GM19467 (cell line): ENCODE measurements around the gene ADAMTS17.

Source experiments
- ATAC-seq: cut with Tn5 transposase; IDR thresholded peaks from one replicate; pipeline ENCODE4 v1.9.1; 2021; ENCODE audit warnings: mild to moderate bottlenecking, moderate library complexity; ENCODE audit not compliant: unreplicated experiment

ADAMTS17 gene

DNA sequence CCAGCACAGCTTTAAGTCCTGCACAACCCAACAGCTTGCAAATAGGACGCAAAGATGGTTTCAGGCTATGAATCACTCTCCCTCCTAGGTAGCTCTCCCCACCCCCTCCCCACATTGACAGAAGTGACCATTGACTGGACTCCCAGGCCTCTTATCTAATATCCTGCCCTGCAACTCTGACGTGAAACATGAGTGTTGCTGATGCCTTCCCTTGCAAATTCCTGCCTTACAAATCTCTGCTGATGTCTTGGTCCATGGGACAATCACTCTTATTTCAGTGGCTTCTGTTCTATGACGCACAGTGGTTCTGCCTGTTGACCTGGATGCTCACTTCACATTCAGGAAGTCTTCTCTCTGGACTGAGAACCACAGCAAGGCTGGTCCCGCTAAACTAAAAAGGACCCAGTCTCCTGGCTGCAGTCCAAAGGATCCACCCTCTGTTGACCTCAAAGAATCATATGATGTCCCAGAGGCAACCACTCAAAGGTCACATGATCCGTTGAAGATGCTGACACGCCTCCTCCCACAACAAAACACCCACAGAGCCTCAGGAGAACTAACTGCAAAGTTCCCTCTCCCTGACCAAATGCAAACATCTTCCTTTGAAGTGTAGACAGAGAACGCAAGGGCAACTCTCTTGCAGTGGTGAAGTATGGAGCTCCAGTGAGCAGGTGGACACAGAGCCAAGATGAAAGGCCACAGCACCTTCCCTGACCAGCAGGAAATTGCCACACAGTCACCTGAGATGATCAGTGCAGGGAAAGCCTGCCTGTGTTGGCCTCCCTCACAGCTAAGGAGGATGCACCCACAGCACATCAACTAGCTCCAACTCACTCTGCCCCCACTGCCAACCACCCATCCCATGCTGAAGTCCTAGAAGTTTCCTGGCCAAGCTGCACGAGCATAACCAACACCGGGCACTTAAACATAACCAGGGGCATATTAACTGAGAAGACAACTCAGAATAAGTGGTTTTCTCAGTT lies 112.3 kb downstream of the ADAMTS17 start:
- ATAC-seq, result no peak

DNA sequence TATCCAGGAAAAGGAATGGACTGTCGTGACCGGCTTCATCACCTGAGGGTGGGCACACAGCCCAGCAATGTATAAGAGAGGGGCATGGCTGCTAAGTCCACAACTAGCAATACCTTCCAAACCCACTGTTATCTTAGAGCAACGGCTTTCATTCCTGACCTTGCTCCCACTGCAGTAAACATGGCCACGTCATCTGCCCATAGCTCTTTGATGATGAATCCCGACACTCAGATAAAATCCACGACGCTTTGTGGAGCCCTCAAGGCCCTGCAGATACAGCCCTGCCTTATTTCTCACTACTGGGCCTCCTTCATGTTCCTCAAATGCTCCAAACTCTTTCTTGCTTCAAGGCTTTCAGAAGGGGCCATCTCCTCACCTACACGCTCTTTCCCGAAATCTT lies 114.0 kb downstream of the ADAMTS17 start:
- ATAC-seq, result no peak

DNA sequence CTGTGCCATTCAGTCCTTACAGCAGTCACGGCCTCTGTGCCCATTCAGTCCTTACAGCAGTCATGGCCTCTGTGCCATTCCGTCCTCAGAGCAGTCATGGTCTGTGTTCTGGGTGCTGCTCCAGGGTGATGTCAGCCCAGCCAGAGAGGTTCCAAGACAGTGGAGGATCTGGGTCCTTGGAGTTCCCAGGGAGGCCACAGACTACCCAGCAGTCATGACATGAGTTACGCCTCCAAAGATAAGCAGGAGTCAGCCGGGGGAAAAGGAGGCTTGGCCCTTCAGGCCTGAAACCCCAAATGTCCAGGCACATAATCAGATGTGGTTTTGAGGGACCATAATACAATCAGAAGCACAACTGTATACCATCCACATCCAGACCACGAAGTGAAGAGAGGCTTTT lies 115.7 kb downstream of the ADAMTS17 start:
- no peak for ATAC-seq

DNA sequence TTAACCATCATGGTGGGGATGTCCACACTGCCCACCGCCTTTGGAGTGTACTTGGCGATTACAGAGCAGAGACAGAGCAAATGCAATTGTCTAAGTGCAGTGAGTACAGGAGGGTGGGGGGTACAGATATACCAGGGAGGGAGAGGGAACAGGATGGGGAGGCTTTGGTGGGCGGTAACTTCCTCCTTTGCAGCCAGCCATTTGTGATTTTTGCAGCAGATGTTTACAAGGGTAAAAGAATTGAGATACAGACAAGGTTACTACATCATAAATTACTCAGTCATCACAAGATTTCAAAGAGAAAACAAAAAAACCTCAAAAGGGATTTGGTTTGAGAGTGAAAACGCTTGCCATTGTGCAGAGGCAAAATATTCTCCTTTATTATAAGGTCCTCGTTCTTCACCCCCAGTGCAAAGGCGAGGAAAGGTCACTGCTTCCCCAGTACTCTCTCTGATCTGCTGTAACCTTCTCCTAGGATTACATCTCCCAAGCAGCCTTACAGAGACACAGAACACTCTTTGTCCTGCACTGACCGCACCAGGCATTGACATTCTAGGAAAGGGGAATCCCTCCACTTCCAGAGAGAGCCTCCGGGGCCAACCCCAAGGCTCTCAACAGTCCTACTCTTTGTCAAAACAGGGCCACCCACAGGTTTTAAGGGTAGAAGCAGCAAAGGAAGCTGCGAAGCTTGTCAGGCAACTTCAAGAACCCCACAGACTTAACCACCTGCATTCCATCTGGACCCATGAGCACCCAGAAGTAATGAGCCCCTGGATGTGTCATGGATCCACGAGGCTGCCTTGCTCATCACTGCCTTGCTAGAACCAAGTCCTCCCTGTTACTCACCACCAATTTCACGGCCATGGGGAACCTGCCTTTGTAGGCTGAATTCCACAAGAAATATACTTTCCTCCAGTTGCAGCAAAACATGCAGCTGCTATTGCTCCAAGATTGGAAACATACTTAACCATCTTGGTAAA lies 117.3 kb downstream of the ADAMTS17 start:
- ATAC-seq, result no peak

DNA sequence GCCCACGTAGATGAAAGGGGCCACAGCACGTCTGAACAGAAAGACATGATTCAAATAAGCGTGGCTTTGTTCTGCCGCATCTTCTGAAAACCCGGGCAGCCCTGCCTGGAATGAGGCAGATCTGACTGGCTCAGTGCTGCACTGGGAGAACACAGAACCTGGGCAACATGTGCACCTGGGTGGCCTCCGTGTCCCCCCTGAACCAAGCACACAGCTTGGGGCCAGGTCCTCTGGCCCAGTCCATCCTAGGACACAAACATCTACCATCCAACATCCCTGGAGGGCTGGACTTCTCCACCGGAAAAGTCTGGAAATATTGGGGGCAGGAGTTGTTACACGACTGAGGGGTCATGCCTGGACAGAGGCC lies 119.4 kb downstream of the ADAMTS17 start:
- no peak for ATAC-seq

DNA sequence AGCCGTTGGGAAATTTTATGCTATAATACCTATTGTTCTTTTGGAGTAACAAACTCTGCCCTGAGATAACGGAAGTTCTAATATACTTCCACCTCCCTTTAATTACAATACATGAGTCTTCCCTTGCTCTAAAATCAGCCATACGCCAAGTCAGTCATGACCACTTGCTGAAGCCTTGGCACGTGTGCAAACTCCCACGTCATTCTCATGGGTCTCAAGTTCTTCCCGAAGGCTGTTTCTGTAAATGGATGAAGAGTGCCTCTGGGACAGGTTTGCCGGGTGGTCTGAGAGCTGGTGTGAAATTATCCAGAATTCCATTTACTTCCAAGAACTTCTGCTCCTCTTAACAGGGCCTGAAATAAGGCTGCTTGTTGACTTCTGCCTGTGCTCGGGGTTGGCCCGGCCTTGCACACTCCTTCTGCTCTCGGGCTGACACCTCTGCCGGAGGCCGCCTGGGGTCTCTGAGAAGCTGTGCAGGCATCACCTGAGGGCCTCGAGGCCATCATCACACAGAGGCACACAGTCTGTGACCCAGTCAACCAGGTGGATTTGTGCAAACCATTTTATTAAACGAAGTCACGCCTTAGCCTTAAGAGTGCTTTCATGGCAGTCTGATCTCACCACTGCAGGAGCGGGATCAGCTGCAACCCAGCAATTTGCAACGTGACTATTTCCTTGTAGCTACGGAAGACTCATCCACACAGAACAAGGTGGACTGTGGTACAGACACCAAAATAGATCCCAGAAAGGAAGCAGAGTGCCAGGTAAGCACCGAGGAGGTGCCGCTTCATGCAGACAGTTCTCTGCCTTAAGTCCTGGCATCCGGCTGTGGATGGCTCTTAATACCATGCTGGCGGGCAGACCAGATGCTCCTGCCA lies 120.1 kb downstream of the ADAMTS17 start:
- no peak for ATAC-seq

DNA sequence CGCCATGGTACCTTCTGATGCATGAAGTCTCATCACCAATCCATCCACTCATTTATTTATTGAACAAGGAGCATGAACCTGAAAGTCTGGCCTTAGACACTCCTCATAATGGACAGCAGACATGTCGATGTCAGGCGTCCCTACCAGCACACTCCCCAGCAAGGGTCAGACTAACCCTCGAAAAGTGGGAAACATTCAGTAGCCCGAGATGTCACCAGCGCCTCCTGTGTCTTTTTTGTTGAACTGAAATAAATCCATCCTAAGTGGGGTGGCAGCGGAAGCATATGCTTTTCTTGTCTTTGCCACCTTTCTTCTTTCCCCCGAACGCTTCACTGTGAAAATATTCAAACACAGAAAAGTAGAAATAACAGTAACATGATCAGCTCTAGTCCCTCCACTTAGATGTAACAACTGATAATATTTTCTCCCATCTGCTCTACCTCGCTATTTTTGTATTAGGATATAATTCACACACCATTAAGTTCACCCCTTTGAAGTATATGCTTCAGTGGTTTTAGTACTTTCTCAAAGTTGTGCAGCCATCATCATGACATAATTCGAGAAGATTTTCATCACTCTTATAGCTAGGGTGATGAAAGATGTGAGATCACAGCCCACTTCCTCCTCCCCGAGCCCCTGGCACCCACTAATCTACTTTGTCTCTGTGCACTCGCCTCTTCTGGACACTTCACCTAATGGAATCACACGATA lies 121.6 kb downstream of the ADAMTS17 start:
- ATAC-seq, result no peak

DNA sequence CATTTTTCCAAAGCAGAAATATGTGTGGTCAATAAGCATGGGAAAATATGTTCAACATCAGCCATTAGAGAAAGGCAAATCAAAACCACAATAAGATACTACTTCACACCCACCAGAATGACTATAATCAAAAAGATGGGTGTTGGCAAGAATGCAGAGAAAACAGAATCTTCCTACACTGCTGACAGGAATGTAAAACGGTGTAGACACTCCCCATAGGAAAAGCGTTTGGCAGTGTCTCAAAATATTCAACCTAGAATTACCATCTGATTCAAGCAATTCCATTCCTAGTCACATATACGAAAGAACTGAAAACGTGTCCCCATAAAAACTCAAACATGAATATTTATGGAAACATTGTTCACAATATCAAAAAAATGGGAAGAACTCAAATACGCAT lies 123.3 kb downstream of the ADAMTS17 start:
- ATAC-seq, result no peak

DNA sequence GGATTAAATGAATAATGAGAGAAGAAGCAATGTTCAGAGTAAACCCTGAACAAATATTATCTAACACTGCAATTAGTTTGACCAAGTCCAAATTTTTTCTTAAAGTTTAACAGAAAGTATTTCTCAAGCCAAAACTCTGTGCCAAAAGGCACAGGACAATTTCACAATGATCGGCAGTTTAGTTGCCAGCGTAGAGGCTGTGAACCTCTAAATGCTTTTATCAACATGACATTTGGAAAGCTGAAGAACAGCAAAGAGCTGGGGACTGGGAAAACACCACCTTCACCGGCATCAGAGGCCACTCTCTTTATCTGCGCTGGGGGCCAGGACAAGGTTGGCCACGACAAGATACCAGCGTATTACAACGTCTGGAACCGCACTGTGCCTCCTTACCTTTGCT lies 125.6 kb downstream of the ADAMTS17 start:
- no peak for ATAC-seq

DNA sequence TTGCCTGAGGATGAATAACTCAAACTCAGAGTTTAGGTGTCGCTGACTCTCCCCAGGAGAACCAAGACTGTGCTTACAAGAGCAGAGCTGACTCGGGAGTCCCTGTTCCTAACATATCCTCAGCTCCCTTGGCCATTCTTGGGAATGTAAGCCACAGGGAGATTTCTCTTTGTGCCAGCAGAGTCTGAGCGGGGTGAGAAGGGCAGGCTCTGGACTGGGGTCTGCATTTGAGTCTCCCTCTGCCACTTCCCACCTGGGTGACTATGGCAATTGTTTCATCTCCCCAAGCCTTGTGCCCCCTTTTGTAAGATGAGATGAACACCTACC lies 126.0 kb downstream of the ADAMTS17 start:
- ATAC-seq, result no peak

DNA sequence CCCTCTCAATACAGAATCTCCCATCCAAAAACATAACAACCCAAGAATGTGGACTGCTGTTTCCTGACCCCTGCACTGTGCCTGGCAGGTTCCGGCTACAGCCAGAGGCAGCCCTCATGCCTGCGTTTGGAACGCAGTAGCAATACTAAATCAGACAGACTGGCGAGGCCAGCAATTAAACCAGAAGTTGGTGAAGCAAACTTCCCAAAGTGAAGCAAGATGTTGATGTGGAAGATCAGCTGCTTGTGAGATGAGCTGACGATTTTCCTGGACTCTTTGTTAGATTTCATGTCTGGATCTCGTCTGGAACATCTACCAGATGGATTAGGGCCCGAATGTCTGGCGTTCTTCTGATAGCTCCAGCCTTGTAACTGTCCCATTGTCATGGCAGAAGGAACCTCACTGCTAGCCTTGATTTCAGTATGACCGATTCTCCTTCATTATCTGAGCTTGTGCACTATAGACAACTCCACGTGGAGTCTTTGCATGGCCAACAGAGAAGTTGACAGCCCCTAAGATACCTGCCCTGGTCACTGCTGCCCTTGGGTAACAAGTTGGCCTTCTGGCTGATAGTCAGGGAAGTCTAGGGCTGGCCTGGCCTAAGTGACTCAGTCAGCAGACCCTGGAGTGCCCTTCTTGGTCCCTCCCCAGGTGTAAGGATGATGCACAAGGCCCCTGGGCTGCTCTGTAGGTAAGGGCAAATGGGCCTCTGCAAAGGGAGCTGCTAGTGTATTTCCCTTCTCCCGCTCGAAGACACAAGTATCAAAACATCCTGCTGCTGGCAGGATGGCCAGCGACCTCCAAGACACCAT lies 126.5 kb downstream of the ADAMTS17 start:
- no peak for ATAC-seq

DNA sequence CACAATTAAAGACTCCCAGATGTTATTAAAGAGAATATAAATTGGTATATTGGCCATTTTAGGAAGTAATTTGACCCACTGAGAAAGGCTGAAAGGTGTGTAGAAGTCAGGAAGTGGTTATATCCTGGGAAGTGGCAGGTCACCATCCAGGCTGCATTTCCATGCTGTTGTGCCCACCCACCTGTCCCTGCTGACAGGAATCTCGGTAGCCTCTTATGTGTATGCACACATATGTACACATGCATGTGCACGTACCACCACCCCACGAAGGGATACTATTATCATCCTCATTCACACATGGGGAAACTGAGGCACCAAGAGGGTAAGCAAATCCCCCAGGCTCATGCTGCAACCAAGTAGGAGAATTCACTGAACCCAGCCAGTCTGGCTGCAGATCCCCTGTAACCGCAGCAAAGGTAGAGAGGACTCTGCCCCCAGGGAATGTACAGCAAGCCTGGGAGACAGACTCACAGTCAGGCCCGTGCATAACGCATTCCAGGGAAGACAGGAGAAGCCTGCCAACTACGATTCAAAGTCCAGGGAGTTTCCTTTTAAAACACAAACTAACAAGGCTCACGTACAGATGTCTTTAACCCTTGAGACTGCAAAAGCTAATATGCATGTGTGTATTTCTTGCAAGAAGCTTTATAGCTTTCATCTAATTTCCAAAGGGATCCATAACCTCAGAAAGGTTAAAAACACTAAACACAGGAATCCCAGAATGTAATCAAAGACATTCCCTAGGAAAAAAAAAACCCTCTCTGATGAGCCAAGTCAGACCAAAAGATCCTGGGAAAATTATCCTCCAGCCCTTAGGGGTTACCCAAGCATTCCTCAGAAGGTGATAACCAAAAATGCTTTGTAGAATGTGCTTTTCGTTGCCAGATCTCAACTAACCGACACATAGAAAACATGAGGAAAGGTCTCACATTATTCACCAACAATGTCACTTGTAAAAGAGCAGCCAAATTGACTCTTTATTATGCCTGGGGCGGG lies 129.6 kb downstream of the ADAMTS17 start:
- no peak for ATAC-seq

DNA sequence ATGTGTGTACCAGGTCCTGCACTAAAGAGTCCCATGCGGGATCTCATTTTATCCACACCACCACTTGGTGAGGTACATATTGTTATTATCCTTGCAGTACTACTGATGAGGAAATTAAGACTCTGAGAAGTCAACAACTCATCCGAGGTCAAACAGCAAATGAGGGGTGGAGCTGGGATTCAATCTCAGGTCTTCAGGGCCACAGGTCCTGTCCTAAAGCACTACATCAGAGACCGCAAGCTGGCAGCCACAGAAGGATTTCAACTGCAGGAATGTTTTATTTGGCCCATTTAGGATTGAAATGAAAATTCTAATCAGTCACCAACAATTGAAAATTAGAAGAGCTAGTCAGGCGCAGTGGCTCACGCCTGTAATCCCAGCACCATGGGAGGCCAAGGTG lies 131.4 kb downstream of the ADAMTS17 start:
- no peak for ATAC-seq

DNA sequence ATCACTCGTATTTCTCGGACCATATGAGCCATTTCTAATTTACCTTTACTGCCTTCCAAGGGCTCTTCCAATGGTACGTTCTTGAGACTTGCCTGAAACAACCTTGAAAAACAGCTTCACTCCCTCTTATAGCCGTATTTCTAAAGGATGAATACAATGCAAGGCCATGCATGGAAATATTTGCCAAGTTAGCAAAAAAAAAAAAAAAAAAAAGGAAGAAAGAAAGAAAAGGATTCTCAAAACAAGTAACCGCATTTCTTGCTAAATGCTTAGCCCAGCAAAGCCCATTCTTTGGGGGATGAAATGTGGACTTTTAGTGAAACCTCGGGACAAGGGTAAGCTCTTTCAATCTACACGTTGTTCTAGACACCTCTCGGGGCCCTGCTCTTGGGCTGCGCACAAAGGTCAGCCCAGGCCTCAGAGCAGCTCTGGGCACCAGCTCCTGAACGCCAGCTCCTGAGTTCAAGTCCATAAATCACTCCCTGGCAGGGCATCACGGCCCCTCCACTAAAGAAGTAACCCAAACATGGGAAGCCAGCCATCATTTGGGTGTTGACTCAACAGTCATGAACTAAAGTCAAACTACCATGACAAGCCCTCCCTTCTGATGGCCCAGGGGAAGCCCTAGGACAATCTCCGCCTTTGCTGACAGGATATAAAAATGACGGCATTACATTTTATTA lies 132.7 kb downstream of the ADAMTS17 start:
- ATAC-seq, result no peak

DNA sequence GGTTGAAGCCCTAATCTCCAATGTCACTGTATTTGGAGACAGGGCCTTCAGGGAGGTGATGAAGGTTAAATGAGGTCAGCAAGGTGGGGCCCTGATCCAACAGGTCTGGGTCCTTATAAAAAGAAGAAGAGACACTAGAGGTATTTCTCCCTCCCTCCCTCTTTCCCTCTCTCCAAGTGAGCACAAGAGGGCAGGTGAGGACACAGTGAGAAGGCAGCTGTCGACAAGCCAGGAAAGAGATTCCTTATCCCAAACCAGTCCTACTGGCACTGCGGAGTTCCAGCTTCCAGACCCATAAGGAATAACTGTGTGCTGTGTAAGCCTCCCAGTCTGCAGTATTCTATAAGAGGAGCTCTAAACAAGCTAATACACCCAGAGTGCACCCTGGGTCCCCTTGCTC lies 134.7 kb downstream of the ADAMTS17 start:
- no peak for ATAC-seq

DNA sequence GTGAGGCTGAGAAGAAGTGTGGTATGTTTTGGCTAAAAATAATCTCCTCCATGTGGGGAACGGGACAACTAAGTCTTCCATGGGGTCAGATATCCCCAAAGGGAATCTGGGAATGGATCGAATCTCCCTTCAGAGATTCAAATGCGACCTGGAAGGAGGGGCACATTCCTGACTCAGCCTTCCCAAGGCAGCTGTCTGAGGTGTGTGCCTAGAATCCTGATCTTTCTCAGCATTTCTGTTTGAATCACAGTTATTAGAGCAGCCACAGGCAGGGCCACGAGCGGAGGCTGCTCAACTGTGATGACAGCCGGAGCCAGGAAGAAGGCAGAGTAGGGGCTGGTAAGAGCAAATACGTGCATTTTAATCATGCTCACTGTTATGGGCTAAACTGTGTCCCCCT lies 135.1 kb downstream of the ADAMTS17 start:
- ATAC-seq, result no peak

DNA sequence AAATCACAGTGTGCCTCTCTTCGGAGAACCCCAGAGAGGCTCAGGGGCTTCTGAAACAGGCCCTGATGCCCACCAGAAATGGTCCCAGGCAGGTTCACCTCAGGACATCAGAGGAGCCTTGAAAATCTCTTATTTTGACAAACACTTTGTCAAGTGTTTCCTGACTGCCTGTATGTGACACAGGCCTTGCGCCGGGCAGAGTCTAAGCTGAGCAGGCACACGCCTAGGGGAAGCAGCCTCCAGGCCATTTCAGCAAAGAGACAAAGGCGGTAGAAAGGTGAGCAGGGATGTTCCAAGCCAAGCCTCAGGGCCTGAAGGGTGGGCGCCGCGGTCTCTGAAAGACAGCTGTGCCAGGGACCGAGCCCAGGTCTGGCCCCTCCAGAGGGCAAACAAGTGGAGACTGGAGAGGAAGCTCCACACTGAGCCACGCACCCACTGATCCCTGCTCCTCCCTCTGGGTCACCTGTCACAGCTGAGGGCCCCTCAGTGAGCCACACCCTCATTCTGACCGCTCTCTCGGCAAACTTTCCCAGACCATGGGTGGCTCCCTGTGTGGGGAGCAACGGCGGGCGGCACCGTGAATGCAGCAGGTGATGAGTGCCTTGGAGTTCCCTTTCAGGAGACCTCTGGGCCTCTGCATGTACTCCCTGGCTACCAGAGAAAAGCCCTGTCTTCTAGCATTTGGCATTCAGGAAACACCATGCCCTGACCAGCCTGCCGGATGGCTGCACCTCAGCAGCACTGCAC lies 136.1 kb downstream of the ADAMTS17 start:
- no peak for ATAC-seq
